IPS DF 19.7 (cell line): ENCODE data around the gene RSU1.
"Not testable (repeated sequence)": the region's sequence is repeated elsewhere in the genome, so short reads cannot be mapped to it uniquely, and the experiment has no call there.

Source experiments
- DNase-seq: peaks from one replicate; pipeline ENCODE4 v3.0.0-alpha.2; 2013; ENCODE audit warnings: low read depth, low spot score

RSU1 gene

DNA sequence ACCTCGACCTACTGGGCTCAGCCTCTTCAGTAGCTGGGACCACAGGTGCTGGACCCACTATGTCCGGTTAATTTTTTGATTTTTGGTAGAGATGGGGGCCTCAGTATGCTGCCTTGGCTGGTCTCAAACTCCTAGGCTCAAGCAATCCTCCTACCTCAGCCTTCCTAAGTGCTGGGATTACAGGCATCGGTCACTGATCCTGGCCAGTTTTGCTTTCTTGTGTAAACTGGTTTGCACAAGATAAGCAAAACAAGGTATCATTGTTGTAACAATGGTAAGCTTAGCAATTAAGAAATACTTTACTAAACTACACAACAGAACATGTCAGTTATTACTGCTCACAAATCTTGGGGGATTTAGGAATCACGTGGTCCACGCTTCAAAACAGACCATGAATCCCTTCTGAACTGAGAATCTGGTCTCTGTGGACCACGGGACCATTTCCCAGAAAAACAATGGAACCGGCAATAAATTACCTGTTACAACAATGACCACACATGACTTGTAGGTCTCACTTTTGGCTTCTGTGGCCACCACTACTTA lies 36.8 kb downstream of the RSU1 start:
- DNase-seq, result no peak

DNA sequence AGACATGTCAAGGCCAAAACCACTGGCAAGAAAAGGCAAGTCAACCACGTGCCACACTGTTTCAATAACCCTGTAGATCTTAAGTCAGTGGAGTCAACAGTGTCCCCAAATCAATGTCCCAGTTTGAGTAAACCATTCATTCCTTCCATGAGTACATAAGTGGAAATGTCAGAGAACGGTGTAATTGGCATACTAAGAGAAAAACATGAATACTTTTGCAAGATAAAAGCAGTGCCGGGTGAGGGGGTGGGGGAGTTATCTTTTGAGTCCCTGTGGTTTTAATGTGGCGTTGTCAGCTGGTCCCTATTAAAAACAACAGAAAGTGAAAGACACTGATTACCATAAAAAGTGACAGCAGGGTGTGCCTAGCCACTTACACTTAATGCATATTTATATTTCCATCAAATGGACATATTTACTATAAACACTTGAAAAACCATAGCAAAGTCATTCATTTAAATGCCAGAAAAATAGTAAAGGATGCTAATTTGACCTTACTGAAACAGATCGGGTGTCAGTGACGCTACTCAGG lies 37.8 kb downstream of the RSU1 start:
- no peak for DNase-seq

DNA sequence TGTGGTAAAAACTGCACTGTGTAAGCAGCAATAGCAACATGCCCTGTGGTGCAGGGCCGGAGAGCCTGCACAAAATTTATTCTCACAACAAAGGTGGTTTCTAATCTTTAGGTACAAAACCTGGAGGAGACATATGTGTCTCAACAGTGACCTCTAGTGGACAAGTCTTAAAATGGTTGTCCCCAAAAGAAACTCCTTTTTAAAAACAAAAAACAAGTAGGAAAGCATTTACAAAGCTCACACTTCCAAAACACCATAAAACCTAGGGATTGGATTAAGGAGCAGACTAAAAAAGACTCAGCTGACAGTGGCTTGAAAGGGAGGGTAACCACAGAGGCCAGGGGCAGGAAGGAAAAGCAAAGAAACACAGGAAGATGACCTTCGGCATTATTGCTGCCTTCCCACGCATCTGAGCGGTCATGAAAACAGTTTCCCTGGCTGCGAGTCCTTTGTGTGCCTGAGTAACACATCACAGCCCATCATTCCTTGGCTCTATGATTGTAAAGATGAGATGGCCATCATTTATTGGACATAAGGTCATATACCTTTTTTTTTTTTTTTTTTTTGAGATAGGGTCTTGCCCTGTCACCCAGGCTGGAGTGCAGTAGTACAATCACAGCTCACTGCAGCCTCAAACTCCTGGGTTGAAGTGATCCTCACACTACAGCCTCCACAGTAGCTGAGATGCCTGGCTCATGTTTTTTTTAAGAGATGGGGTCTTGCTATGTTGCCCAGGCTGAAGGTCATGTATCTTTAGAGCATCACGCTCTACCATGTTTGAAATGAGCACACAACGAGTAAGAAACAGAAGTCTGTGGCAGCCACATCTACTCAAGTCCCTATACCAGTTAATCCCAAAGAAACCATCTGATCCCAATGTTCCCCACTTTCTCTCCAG lies 39.5 kb downstream of the RSU1 start:
- DNase-seq, result peak; percentile 25

DNA sequence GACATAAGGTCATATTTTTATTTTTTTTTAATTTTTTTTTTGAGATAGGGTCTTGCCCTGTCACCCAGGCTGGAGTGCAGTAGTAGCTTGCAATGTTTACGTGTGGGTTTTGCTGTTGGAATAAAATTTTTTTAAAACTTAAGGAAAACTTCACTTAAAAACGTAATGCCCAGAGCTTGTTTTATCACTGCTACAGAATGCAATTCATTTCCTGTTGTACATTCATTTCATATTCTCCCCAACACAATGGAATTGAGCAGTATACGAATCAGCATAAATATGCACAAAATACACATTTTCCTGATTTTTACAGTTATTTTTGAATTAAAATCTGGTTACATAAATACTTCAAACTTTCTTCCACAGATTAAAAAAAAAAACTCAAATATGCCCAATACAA lies 40.3 kb downstream of the RSU1 start:
- DNase-seq, result no peak

DNA sequence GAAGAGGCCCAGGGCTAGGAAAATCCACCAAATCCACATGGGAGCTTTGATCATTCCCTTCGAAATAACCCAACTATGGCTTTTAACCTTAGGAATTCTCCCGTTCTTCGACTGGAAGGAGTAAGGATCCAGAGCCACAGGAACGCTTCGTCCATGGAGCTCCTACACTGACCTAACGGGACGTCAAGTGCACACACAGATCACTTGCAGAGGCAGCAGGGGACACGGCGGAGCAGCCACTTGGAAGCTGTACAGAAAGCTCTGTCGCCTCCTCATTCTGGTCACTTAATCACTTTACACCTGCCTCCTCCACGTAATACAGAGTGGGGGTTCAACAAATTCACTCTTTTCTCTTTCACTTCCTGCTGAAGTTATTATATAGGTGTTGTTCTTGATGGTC lies 43.9 kb downstream of the RSU1 start:
- no peak for DNase-seq

DNA sequence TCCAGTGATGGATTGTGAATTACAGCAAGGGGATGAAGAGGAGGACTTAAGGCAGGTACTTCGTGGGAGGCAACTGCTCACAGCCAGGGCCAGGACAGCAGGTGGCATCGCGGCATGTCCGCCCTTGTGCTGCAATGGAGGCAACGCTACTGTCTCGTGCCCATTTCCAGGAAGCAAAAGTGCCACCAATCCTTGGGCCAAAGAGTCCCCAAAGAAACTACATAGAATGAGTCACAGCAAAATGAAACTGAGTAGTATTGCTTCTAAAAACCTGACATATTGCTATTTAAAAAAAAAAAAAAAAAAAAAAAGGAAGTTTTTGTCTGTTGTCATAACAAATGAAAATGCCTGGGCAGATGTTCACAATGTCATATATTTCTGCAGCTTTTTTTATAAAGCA lies 46.6 kb downstream of the RSU1 start:
- no peak for DNase-seq

DNA sequence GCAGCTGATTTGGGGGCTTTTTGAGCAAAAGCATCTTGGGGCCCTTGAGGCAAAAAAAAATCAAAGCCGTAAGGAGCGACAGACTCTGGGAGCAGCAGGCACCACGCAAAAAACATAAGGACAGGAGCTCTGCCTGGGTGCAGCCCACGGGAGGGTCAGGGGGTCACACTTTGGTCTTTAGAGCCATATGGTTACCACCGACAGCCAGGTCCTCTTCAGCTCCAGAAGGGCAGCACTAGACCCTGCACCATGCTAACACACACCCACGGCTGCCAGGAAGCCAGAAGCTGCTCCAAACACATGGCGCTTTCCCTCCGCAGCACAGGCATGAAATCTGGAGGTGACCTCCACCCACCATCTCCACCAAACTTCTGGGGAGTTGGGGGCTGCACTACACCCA lies 47.1 kb downstream of the RSU1 start:
- no peak for DNase-seq

DNA sequence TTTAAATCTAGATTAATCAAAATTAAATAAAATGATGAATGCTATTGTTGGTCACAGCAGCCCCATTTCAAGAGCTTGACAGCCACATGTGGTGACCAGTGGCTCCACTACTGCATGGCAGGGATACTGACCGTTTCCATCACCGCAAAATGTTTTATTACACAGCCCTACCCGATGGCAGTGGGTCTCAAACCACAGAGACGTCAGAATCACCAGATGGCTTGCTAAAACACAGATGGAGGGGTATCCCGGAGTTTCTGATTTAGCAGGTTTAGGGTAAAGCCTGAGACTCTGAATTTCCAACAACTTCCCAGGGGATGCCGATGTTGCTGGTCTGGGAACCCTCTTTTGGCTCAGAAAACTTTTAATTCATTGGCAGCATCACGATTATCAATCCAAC lies 47.9 kb downstream of the RSU1 start:
- no peak for DNase-seq

DNA sequence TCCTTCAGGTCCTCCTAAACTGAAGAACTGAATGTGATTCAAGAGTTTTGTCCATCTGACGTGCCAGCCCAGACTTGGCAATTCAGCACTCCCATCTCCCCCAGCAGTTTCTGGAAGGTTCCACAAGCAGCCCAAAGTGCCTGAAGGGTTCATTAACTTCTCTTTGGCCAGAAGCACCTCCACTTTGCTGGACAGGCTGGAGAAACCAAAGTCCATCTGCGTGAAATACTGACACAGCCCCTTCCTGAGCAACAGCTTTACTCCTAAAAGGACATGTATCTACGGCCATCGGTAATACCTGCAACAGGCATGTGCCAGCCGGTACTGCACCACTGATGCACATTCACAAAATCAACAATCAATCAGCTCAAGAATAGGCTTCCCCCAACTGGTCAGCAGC lies 48.5 kb downstream of the RSU1 start:
- no peak for DNase-seq

DNA sequence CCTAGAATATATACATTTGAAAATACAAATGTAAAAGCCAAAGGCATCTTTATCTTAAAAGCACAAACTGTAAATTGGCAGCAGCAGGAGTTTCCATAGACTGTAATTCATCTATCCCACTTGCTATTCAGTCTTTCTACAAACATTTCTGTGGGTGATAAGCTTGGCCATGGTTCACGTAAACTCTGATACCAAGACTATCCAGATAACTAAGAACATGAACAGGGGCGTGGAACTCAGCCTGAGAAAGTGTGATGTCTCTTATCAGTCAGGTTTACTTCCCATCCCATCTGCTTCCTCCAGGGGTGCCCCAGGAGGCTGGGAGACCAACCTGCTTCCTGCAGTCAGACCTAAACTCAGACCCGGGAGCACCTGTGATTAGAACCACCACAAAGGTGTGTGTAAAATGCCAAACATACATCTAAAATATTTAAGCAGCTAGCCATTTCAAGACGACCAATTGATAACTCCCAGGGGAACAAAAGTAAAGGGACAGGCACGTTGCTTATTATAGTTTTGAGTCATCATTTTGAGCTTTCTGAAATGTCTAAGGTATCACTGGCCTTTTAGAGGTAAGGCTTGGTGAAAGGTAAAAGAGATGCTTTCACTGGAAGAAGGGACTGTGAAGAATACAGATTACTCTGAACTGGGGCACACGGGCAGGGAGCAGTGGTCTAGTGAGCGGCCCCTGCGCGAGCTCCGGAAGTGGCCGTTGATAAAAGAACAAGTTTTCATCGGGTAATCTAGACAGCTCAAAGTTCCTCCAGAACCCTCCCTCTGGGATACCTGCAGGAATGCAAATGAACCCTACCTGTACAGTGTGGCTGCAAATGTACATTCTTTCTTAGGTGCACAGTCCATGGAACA lies 51.5 kb downstream of the RSU1 start:
- DNase-seq, result no peak

DNA sequence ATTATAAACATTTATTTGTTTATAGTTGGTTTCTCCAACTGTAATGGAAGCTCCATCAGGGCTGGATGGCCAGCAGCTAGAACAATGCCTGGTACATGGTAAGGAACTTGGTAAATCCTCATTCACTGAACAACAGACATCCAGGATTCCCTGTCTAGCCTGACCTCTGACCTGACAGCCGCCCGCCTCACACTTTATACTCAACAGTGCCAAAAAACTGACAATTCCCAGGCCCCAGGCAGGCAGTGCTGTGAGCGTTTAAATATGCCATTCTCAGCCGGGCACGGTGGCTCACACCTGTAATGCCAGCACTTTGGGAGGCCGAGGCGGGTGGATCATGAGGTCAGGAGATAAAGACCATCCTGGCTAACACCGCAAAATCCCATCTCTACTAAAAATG lies 55.9 kb downstream of the RSU1 start:
- no peak for DNase-seq

DNA sequence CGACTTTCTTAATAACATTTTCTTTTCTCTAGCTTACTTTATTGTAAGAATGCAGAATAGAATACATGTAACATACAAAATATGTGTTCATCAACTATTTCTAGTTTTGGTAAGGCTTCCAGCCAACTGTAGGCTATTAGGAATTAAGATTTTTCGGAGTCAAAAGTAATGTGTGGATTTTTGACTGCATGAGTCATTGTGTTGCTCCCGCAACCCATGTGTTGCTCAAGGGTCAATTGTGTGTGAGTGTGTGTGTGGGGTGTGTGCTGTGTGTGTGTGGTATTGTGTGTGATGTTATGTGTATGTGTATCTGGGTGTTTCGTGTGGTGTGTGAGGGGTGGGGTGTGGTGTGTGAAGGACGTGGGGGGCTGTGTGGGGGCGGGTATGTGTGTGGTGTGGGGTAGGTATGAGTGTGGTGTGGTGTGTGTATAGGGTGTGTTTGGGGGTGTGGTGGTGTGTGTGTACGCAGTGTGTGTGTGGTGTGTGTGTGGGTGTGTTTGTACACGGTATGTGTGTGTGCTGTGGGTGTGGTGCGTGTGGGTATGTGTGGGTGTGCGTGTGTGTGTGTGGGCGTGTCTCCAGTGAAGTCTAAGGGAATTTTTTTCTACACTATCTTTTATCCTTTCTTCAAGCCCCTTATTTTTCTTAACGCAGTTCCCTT lies 60.5 kb downstream of the RSU1 start:
- no peak for DNase-seq

DNA sequence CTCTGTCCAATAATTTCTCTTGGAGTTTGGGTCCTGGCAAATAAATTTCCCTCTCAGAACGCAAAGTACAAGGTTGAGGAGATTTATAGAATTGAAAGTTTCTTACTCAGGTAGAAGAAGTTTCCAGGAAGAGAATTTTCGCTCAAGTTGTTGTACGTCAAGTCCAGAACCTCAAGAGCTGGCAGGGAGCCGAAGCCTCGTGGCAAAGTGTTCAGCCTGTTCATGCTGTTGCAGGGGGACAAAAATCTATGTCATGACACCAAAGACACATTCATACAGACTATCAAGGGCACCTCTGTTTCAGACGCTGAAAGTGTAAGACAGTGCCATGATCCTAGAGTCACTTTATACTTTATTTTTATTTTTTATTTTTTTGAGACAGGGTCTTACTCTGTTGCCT lies 62.5 kb downstream of the RSU1 start:
- no peak for DNase-seq

DNA sequence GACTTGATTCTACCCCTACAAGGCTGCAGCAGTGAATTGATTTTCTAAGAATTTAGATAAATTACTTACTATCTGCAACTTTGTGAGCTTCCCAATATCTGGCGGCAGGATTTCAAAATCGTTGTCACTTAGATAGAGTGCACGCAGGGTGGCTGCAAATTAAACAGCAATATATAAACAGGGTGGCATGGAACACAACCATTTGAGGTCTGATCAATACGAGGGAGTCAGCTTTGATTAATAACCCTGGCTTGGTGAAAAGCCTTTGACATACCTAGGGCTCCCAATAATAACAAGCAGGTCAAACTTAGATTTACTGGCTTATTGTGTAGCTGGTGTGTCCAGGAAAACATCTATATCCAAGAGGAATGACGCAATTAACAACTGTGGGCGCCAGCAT lies 64.4 kb downstream of the RSU1 start:
- DNase-seq, result not testable (repeated sequence)

DNA sequence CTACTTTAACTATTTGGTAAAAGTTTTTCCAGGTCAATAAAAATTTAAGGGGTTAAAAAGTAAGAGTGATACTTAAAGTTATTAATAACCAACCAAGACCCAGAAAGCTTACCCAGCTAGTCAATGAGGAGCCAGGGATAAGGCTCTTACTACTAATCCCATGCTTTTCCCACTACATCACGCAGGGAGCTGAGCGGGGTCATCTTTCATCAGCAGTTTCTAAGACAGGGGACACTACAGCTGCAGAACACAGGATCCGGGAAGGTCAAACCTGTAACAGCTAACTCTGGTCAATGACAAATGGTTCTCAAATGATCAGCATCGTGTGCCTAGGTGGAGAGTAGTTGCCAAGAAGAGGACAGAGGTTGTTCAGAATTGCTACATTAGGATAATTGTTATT lies 65.1 kb downstream of the RSU1 start:
- DNase-seq, result no peak

DNA sequence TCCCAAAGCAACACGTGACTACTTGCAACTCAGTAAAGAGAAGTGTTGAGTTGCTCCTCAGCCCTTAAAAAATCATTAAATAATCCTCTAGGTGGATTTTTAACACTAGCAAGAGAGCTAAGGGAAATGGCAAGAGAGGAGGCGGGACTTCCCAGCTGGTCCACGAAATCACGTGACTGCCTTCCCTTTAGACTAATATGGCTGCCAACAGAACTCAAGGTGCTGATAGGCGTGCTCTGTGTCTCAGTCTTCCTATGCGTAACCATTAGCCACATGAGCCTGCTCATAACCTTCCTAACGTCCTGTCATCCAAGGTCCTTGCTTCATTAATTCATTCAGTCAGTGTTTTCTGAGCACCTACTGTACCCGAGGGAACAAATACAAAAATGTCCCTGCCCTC lies 66.0 kb downstream of the RSU1 start:
- DNase-seq, result no peak

DNA sequence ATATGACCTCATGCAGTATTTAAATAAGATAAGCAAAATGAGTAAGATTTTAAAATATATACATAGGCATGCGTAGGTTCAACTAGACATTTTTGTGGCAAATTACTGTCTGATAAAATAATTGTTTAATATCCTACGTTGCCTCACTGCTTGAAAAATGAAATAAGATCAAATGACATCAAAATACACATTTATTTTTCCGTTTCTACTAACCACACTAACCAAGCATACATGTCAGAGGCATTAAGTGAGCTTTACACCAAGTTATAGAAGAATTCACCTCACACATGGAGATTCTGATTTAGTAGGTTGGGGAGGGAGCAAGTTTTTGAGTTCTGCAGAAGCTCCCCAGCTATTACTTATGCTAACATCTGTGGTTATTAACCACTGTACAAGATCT lies 66.8 kb downstream of the RSU1 start:
- DNase-seq, result no peak

DNA sequence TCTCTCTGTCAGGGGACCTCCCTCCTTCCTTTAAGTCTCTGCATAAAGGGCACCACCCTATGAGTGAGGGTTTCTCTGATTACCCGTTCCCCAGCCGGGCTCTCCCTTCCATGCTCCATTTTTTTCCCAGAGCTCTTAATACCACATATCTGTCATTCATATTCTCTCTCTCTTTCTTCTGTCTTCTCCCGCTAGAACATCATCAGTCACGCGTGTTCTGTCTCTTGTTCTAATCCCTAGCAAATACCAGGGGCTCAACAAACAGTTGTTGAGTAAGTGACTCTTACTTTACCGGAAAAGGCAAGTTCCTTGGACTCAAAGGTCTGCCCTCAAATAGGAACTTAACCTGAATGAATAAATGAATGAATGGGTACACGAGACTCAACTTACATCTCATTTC lies 68.5 kb downstream of the RSU1 start:
- no peak for DNase-seq

DNA sequence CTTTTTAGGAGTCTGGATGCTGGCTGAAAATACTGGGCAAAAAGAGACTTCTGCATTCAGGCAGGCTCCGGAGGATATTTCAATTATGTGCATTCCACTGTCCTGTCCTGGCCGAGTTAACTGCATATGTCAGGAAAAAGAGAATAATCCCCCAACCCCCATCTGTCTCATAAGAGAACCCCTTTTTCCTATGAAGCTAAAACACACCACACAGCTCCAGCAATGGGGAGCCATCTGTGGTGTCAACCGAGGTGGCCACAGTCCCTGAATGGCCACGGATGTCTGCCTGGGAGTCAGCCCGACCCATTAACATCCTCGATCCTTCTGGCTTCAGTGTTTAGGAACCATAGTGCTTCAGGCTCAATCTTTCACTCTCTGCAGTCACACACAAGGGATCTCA lies 70.4 kb downstream of the RSU1 start:
- DNase-seq, result no peak

DNA sequence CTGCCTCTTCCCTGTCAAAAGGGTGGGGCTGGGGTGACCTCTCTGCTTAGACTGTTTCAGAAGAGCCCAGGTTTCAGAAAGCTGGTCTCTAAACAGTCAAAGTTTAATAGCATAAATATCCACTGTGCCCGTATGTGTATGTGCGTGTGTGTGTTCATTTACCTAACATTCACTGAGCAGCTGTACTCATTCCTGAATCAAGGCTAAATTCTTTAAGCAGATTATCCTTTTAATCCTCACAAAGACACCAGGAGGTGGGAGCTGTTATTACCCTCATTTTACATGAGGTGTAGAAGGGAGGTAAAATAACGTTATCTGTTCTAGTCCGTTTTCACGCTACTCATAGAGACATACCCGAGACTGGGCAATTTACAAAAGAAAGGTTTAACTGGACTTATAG lies 72.2 kb downstream of the RSU1 start:
- no peak for DNase-seq

DNA sequence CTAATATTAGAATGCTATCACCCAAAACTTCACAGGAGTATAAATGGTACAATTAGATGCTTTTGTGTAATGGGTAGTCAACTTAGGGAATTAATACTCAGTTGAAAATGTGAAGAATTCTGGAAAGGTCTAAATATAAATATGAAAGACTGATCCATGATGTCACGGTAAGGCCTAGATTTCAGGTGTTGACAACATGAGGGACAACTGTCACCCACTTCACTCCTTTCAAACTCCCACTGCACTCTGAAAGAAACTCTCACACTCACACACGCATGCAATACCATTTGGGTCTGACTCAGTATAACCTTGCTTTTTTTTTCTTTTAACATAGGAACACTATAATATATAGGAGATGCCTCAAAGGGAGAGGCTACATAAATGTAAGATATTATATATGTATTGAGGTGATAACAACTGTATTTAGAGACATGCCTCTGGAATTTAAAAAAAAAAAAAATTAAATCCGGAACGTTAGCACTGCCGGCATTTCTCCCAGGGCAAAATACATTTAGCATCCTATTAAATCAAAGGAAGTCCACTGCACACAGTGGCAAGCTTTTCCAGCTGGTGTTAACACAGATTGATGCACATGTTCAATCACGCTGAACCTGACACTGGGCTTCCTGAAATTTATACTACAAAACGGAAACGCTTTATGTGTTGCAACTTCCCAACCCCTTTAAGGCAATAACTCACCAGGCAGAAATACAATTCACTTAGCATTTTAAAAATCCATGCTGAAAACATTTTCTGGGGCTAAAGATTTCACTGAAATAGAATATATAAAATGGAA lies 74.9 kb downstream of the RSU1 start:
- no peak for DNase-seq
